ENCODE data around the gene CDC14A.

DNA sequence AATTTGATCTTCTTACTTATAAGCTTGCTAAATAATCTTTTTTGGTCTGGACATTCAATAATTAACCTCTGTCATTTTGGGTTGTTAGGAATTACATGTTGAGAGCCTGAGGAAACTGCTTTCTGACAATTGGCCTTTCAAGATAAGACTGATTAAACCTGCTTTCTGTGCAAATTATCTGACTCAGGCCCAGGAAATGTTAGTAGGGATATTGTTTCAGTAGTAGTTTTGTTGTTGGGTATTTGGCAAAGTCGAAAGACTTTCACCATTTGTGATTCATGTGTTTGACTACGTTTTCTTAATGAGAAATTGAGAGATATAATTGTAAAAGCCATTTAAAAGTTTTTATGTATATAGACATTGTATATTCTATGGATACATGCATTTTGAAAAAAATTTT, 104.6 kb downstream of the CDC14A start:
- TF ChIP-seq, protein P1, sequence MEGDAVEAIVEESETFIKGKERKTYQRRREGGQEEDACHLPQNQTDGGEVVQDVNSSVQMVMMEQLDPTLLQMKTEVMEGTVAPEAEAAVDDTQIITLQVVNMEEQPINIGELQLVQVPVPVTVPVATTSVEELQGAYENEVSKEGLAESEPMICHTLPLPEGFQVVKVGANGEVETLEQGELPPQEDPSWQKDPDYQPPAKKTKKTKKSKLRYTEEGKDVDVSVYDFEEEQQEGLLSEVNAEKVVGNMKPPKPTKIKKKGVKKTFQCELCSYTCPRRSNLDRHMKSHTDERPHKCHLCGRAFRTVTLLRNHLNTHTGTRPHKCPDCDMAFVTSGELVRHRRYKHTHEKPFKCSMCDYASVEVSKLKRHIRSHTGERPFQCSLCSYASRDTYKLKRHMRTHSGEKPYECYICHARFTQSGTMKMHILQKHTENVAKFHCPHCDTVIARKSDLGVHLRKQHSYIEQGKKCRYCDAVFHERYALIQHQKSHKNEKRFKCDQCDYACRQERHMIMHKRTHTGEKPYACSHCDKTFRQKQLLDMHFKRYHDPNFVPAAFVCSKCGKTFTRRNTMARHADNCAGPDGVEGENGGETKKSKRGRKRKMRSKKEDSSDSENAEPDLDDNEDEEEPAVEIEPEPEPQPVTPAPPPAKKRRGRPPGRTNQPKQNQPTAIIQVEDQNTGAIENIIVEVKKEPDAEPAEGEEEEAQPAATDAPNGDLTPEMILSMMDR (conservative IDR thresholded peaks at IDR 0.05 in 1 of 2, IDR thresholded peaks at IDR 0.05 in 1 of 2; ENCODE audit: low read depth in 1 of 2, low read length in 2 of 2) = no peak
- no peak for TF ChIP-seq EZH2 (IDR thresholded peaks at IDR 0.05; ENCODE audit: low read length, missing control alignments)

Measured in fibroblast of lung (primary cell).